Measurements from ENCODE around the gene MGST3. TPM values are rescaled to one million over a fixed set of nuclear protein-coding genes. Genes with fewer than 3 reads are reported as not detected.

Gene MGST3
- total and polyA plus RNA-seq, 4 donors, result 141 to 351 (median 176) TPM

DNA sequence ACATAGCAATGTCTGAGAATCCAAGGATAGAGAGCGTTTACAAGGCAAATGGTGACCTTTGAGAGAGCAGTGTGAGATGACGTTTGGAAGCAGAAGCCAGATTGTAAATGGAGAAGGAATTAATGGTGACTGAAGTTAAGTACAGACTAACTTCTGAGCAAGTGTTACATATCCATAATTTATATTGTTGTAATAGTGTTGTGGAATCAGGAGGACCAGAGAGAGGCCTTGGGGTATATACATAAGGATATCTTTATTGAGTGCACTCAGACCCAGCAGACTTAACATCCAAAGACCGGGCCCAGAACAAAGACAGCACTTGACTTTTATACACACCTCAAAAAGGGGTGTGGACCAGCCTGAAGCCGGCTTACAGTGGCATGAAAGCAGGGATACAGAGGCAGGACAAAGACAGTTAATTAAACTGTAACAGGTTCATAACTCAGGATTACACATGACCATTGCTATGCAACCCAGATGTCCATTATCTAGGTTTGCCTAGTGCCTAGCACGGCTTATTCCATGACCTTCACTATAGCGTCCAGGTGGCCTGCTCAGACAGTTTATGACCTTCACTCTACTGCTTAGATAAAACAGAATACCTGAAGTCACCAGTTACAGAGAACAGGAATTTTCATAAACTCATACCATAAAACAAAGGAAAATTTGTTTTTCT, 2.7 kb upstream of the MGST3 start:
- Histone ChIP-seq H3K9me3 (ENCODE audit: control insufficient read depth in 4 of 4, insufficient read depth in 3 of 4, low read length in 3 of 4) (no peaks in the 10 kb centered on the region), H3K9ac (ENCODE audit: insufficient read depth in 1 of 2, low read length in 2 of 2) (no peak overlapping the region), H3K27ac (ENCODE audit: low read depth in 1 of 2, low read length in 1 of 2) (no peak overlapping the region), H3K36me3 (ENCODE audit: control insufficient read depth in 4 of 4, insufficient read depth in 4 of 4, low read length in 4 of 4) (no peaks in the 10 kb centered on the region), H3K4me3 (no peak overlapping the region), H3K4me1 (ENCODE audit: control insufficient read depth in 5 of 5, insufficient read depth in 5 of 5, low read length in 5 of 5) (peaks cover 0 to 13% (median 9%) of the 10 kb centered on the region in 5 donors), H3K27me3 (ENCODE audit: control insufficient read depth in 3 of 3, insufficient read depth in 3 of 3, low read length in 2 of 3) (no peaks in the 10 kb centered on the region)
- TF ChIP-seq, protein P1, sequence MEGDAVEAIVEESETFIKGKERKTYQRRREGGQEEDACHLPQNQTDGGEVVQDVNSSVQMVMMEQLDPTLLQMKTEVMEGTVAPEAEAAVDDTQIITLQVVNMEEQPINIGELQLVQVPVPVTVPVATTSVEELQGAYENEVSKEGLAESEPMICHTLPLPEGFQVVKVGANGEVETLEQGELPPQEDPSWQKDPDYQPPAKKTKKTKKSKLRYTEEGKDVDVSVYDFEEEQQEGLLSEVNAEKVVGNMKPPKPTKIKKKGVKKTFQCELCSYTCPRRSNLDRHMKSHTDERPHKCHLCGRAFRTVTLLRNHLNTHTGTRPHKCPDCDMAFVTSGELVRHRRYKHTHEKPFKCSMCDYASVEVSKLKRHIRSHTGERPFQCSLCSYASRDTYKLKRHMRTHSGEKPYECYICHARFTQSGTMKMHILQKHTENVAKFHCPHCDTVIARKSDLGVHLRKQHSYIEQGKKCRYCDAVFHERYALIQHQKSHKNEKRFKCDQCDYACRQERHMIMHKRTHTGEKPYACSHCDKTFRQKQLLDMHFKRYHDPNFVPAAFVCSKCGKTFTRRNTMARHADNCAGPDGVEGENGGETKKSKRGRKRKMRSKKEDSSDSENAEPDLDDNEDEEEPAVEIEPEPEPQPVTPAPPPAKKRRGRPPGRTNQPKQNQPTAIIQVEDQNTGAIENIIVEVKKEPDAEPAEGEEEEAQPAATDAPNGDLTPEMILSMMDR (IDR thresholded peaks at IDR 0.05; ENCODE audit: control extremely low read depth, extremely low read depth), result no peak
- ATAC-seq (ENCODE audit: insufficient read depth, low FRiP score) (no peak), DNase-seq (no peak)
- 87 to 91% methylated on average over 6 of the region's 6 CpGs for WGBS, 2 donors

GRCh38 chr1:165629151-165629550, 1.9 kb upstream of the MGST3 start:
- DNase-seq (peak in 1 of 3 donors; percentile 23), ATAC-seq (ENCODE audit: insufficient read depth, low FRiP score) (no peak)
- 29 to 56% methylated on average over 3 of the region's 3 CpGs for WGBS, 2 donors
- H3K9me3 ChIP-seq (ENCODE audit: control insufficient read depth in 4 of 4, insufficient read depth in 3 of 4, low read length in 3 of 4), result no peaks in the 10 kb centered on the region
- H3K4me3 ChIP-seq, result no peak overlapping the region
- no peaks in the 10 kb centered on the region for H3K36me3 ChIP-seq (ENCODE audit: control insufficient read depth in 4 of 4, insufficient read depth in 4 of 4, low read length in 4 of 4)
- peaks cover 1 to 21% (median 13%) of the 10 kb centered on the region in 5 donors for H3K4me1 ChIP-seq (ENCODE audit: control insufficient read depth in 5 of 5, insufficient read depth in 5 of 5, low read length in 5 of 5)
- H3K27ac ChIP-seq (ENCODE audit: low read depth in 1 of 2, low read length in 1 of 2), result no peak overlapping the region
- no peak overlapping the region for H3K9ac ChIP-seq (ENCODE audit: insufficient read depth in 1 of 2, low read length in 2 of 2)
- H3K27me3 ChIP-seq (ENCODE audit: control insufficient read depth in 3 of 3, insufficient read depth in 3 of 3, low read length in 2 of 3), result no peaks in the 10 kb centered on the region
- TF ChIP-seq, protein P1 (IDR thresholded peaks at IDR 0.05; ENCODE audit: control extremely low read depth, extremely low read depth), result no peak

GRCh38 chr1:165629848-165630628, 996 bp upstream of the MGST3 start:
- Histone ChIP-seq H3K27ac (ENCODE audit: low read depth in 1 of 2, low read length in 1 of 2) (peak overlapping the region; percentile 84 to 95), H3K9me3 (ENCODE audit: control insufficient read depth in 4 of 4, insufficient read depth in 3 of 4, low read length in 3 of 4) (no peaks in the 10 kb centered on the region), H3K27me3 (ENCODE audit: control insufficient read depth in 3 of 3, insufficient read depth in 3 of 3, low read length in 2 of 3) (no peaks in the 10 kb centered on the region), H3K36me3 (ENCODE audit: control insufficient read depth in 4 of 4, insufficient read depth in 4 of 4, low read length in 4 of 4) (no peaks in the 10 kb centered on the region), H3K9ac (ENCODE audit: insufficient read depth in 1 of 2, low read length in 2 of 2) (peak overlapping the region; percentile 76 to 82), H3K4me3 (peak overlapping the region; percentile 24), H3K4me1 (ENCODE audit: control insufficient read depth in 5 of 5, insufficient read depth in 5 of 5, low read length in 5 of 5) (peaks cover 1 to 23% (median 16%) of the 10 kb centered on the region in 5 donors)
- TF ChIP-seq, protein P1 (IDR thresholded peaks at IDR 0.05; ENCODE audit: control extremely low read depth, extremely low read depth), result no peak
- DNase-seq (peak in 1 of 3 donors; percentile 42), ATAC-seq (ENCODE audit: insufficient read depth, low FRiP score) (no peak)
- 6 to 7% methylated on average over 26 of the region's 26 CpGs for WGBS, 2 donors
